Mesendoderm (in vitro differentiated cells): ENCODE results near the gene LIPI.
"Not testable (repeated sequence)": the region's sequence is repeated elsewhere in the genome, so short reads cannot be mapped to it uniquely, and the experiment has no call there.

Experiments
- DNase-seq: peaks from one replicate; pipeline ENCODE4 v3.0.0; 2013
- H2AK5ac ChIP-seq: 2 replicates; pipeline ENCODE4 v1.6.1; 2013; ENCODE audit warnings: low read length, inconsistent platforms
- H2BK120ac ChIP-seq: 2 replicates; pipeline ENCODE4 v1.6.1; 2013; ENCODE audit warnings: low read depth, mild to moderate bottlenecking, low read length, moderate library complexity, mixed read lengths
- H2BK15ac ChIP-seq: replicated peaks from 2 replicates; pipeline ENCODE4 v1.6.1; 2013; ENCODE audit warnings: low read depth, mild to moderate bottlenecking, moderate library complexity
- H2BK5ac ChIP-seq: 2 replicates; pipeline ENCODE4 v1.6.1; 2013; ENCODE audit warnings: low read length, inconsistent platforms
- H3K18ac ChIP-seq: 2 replicates; pipeline ENCODE4 v1.6.1; 2013; ENCODE audit warnings: mild to moderate bottlenecking, low read length, mixed read lengths
- H3K23ac ChIP-seq: one replicate; pipeline ENCODE4 v1.6.1; 2013; ENCODE audit warnings: low read length
- H3K27ac ChIP-seq: 2 replicates; pipeline ENCODE4 v1.5.1; 2013; ENCODE audit warnings: low read depth, mild to moderate bottlenecking, inconsistent platforms, low read length, moderate library complexity
- H3K27me3 ChIP-seq: 2 replicates; pipeline ENCODE4 v1.6.1; 2013; ENCODE audit warnings: low read length, control low read depth, mild to moderate bottlenecking, inconsistent platforms; ENCODE audit not compliant: insufficient read depth, poor library complexity
- H3K36me3 ChIP-seq: 2 replicates; pipeline ENCODE4 v1.6.1; 2013; ENCODE audit warnings: low read length, inconsistent platforms; ENCODE audit not compliant: control insufficient read depth, insufficient read depth
- H3K4ac ChIP-seq: one replicate; pipeline ENCODE4 v1.6.1; 2013; ENCODE audit warnings: low read depth, mild to moderate bottlenecking, low read length, moderate library complexity
- H3K4me1 ChIP-seq: 2 replicates; pipeline ENCODE4 v1.6.1; 2013; ENCODE audit warnings: low read depth, low read length, inconsistent platforms; ENCODE audit not compliant: control insufficient read depth
- H3K4me2 ChIP-seq: 2 replicates; pipeline ENCODE4 v1.6.1; 2013; ENCODE audit warnings: low read length
- H3K4me3 ChIP-seq: 2 replicates; pipeline ENCODE4 v1.5.1; 2013; ENCODE audit warnings: mild to moderate bottlenecking, low read length
- H3K56ac ChIP-seq: one replicate; pipeline ENCODE4 v1.6.1; 2013; ENCODE audit warnings: low read length
- H3K79me1 ChIP-seq: 2 replicates; pipeline ENCODE4 v1.6.1; 2013; ENCODE audit warnings: low read length, inconsistent platforms
- H3K79me2 ChIP-seq: 2 replicates; pipeline ENCODE4 v1.6.1; 2013; ENCODE audit warnings: mild to moderate bottlenecking, low read length; ENCODE audit not compliant: control insufficient read depth, insufficient read depth
- H3K9ac ChIP-seq: 2 replicates; pipeline ENCODE4 v1.6.1; 2013; ENCODE audit warnings: low read length, inconsistent platforms
- H4K5ac ChIP-seq: one replicate; pipeline ENCODE4 v1.6.1; 2013; ENCODE audit warnings: low read length
- H4K8ac ChIP-seq: one replicate; pipeline ENCODE4 v1.6.1; 2013; ENCODE audit warnings: low read depth, mild to moderate bottlenecking, control low read depth, low read length, moderate library complexity
- WGBS: extraction: QIAGEN DNeasy Blood & Tissue Kit; methylation state at CpG from one replicate; pipeline ENCODE4 v1.1.7; 2013; ENCODE audit warnings: low lambda C conversion rate, missing lambda C conversion rate; ENCODE audit not compliant: insufficient coverage; ENCODE audit errors: extremely low coverage; 5-methylcytosine and 5-hydroxymethylcytosine counted together

The LIPI gene

DNA sequence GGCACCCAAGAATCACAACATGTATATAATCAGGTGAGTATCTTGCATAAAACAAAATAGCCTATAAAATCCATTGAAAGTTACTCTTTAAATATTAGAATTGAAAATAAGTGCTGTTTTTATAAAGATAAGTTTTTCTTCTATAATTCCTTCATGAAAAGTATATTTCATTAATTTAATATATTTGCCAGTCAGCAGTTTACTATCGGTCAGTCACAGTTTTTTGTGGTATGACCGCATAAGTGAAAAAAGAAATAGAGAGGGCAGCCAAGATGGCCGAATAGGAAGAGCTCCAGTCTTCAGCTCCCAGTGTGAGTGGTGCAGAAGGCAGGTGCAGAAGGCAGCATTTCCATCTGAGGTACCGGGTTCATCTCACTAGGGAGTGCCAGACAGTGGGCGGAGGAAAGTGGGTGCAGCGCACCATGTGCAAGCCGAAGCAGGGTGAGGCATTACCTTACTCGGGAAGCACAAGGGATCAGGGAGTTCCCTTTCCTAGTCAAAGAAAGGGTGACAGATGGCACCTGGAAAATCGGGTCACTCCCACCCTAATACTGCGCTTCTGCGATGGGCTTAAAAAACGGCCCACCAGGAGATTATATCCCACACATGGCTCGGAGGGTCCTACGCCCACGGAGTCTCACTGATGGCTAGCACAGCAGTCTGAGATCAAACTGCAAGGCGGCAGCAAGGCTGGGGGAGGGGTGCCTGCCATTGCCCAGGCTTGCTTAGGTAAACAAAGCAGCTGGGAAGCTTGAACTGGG is 44.1 kb downstream of the LIPI start:
- not testable (repeated sequence) for H3K4ac ChIP-seq, H3K79me1 ChIP-seq, H3K23ac ChIP-seq, H2BK120ac ChIP-seq, H3K18ac ChIP-seq, H4K5ac ChIP-seq, H3K4me2 ChIP-seq, H3K56ac ChIP-seq, H3K36me3 ChIP-seq, H3K4me1 ChIP-seq, H2BK15ac ChIP-seq, H4K8ac ChIP-seq, H3K27ac ChIP-seq, H3K79me2 ChIP-seq, H2BK5ac ChIP-seq, DNase-seq, H3K9ac ChIP-seq, H2AK5ac ChIP-seq, H3K4me3 ChIP-seq, H3K27me3 ChIP-seq
- WGBS, result no CpG with 5 or more reads among the region's 16 CpGs

GRCh38 chr21:14143999-14144398 is 66.8 kb downstream of the LIPI start:
- H3K9ac ChIP-seq, result no peak overlapping the region
- no peak overlapping the region for H2BK15ac ChIP-seq
- DNase-seq, result no peak
- no peaks in the 10 kb centered on the region for H3K79me1 ChIP-seq
- H3K4me2 ChIP-seq, result no peak overlapping the region
- no peak overlapping the region for H3K4ac ChIP-seq
- H3K56ac ChIP-seq, result no peak overlapping the region
- H2BK120ac ChIP-seq, result no peak overlapping the region
- no peak overlapping the region for H3K23ac ChIP-seq
- no peak overlapping the region for H2BK5ac ChIP-seq
- H3K36me3 ChIP-seq, result no peaks in the 10 kb centered on the region
- no peaks in the 10 kb centered on the region for H3K4me1 ChIP-seq
- no peak overlapping the region for H3K27ac ChIP-seq
- no peaks in the 10 kb centered on the region for H3K27me3 ChIP-seq
- no peak overlapping the region for H4K5ac ChIP-seq
- H3K4me3 ChIP-seq, result no peak overlapping the region
- no peaks in the 10 kb centered on the region for H3K79me2 ChIP-seq
- H3K18ac ChIP-seq, result no peak overlapping the region
- no peak overlapping the region for H2AK5ac ChIP-seq
- no peak overlapping the region for H4K8ac ChIP-seq

- Histone ChIP-seq H3K23ac (no peak overlapping the region), H3K9ac (no peak overlapping the region), H3K79me1 (no peaks in the 10 kb centered on the region), H3K4me2 (no peak overlapping the region), H4K5ac (no peak overlapping the region), H2BK120ac (no peak overlapping the region), H3K4me1 (no peaks in the 10 kb centered on the region), H2BK15ac (no peak overlapping the region), H3K4ac (no peak overlapping the region), H4K8ac (no peak overlapping the region), H3K36me3 (no peaks in the 10 kb centered on the region), H2BK5ac (no peak overlapping the region), H2AK5ac (no peak overlapping the region), H3K56ac (no peak overlapping the region), H3K4me3 (no peak overlapping the region), H3K79me2 (no peaks in the 10 kb centered on the region), H3K18ac (no peak overlapping the region), H3K27ac (no peak overlapping the region), H3K27me3 (no peaks in the 10 kb centered on the region)
- WGBS, result no CpG with 5 or more reads among the region's 7 CpGs
- DNase-seq, result no peak
These were observed 86.5 kb downstream of the LIPI start for GRCh38 chr21:14124266-14124665.

DNA sequence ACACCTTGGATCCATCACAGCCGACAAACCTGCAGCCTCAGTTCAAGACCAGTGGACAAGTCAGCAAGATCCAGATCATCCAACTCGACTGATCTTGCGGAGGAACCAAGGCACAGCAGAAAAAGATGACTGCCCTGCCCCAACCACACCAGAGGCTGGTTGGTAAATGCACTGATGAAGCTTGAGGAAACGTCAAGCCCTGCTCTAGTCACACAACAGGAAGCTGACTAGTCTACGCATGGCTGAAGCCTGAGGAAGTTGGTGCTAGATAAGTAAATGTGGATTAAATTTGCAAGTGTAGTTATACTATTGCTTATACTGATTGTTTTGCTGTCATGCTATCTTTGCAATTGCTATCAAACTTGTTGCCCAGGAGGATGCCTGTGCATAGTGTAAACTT is 89.0 kb downstream of the LIPI start:
- no peaks in the 10 kb centered on the region for H3K4me1 ChIP-seq
- H3K4ac ChIP-seq, result no peak overlapping the region
- H3K36me3 ChIP-seq, result no peaks in the 10 kb centered on the region
- H3K18ac ChIP-seq, result no peak overlapping the region
- no peak overlapping the region for H3K23ac ChIP-seq
- H3K27me3 ChIP-seq, result no peaks in the 10 kb centered on the region
- H4K5ac ChIP-seq, result no peak overlapping the region
- no peaks in the 10 kb centered on the region for H3K79me2 ChIP-seq
- no peak overlapping the region for H3K4me3 ChIP-seq
- no peak overlapping the region for H3K56ac ChIP-seq
- no peak overlapping the region for H2BK5ac ChIP-seq
- H2AK5ac ChIP-seq, result no peak overlapping the region
- no peak overlapping the region for H2BK15ac ChIP-seq
- no CpG with 5 or more reads among the region's 5 CpGs for WGBS
- H3K27ac ChIP-seq, result no peak overlapping the region
- H2BK120ac ChIP-seq, result no peak overlapping the region
- no peak overlapping the region for H4K8ac ChIP-seq
- no peak overlapping the region for H3K9ac ChIP-seq
- H3K79me1 ChIP-seq, result no peaks in the 10 kb centered on the region
- no peak overlapping the region for H3K4me2 ChIP-seq
- DNase-seq, result no peak

GRCh38 chr21:14120091-14120734 is 90.5 kb downstream of the LIPI start:
- no peak overlapping the region for H3K4ac ChIP-seq
- H2BK120ac ChIP-seq, result no peak overlapping the region
- H3K27ac ChIP-seq, result no peak overlapping the region
- WGBS, result no CpG with 5 or more reads among the region's 4 CpGs
- no peaks in the 10 kb centered on the region for H3K36me3 ChIP-seq
- no peak overlapping the region for H4K8ac ChIP-seq
- no peak overlapping the region for H3K4me3 ChIP-seq
- H3K79me2 ChIP-seq, result no peaks in the 10 kb centered on the region
- no peak overlapping the region for H3K9ac ChIP-seq
- H3K56ac ChIP-seq, result no peak overlapping the region
- no peak overlapping the region for H3K4me2 ChIP-seq
- no peak overlapping the region for H4K5ac ChIP-seq
- DNase-seq, result peak; percentile 56
- H3K18ac ChIP-seq, result no peak overlapping the region
- H3K4me1 ChIP-seq, result no peaks in the 10 kb centered on the region
- H2AK5ac ChIP-seq, result no peak overlapping the region
- H3K27me3 ChIP-seq, result no peaks in the 10 kb centered on the region
- no peak overlapping the region for H3K23ac ChIP-seq
- H2BK15ac ChIP-seq, result no peak overlapping the region
- H2BK5ac ChIP-seq, result no peak overlapping the region
- H3K79me1 ChIP-seq, result no peaks in the 10 kb centered on the region

GRCh38 chr21:14119038-14119437 is 91.7 kb downstream of the LIPI start:
- Histone ChIP-seq H2AK5ac (no peak overlapping the region), H2BK5ac (no peak overlapping the region), H3K4me1 (no peaks in the 10 kb centered on the region), H2BK15ac (no peak overlapping the region), H3K27me3 (no peaks in the 10 kb centered on the region), H3K56ac (no peak overlapping the region), H4K8ac (no peak overlapping the region), H3K9ac (no peak overlapping the region), H3K4ac (no peak overlapping the region), H3K79me1 (no peaks in the 10 kb centered on the region), H3K79me2 (no peaks in the 10 kb centered on the region), H3K36me3 (no peaks in the 10 kb centered on the region), H4K5ac (no peak overlapping the region), H2BK120ac (no peak overlapping the region), H3K18ac (no peak overlapping the region), H3K27ac (no peak overlapping the region), H3K4me3 (no peak overlapping the region), H3K4me2 (no peak overlapping the region), H3K23ac (no peak overlapping the region)
- no CpG with 5 or more reads among the region's 3 CpGs for WGBS
- peak; percentile 71 for DNase-seq
